ENCODE measurements around the gene POLR2A.

POLR2A gene

DNA sequence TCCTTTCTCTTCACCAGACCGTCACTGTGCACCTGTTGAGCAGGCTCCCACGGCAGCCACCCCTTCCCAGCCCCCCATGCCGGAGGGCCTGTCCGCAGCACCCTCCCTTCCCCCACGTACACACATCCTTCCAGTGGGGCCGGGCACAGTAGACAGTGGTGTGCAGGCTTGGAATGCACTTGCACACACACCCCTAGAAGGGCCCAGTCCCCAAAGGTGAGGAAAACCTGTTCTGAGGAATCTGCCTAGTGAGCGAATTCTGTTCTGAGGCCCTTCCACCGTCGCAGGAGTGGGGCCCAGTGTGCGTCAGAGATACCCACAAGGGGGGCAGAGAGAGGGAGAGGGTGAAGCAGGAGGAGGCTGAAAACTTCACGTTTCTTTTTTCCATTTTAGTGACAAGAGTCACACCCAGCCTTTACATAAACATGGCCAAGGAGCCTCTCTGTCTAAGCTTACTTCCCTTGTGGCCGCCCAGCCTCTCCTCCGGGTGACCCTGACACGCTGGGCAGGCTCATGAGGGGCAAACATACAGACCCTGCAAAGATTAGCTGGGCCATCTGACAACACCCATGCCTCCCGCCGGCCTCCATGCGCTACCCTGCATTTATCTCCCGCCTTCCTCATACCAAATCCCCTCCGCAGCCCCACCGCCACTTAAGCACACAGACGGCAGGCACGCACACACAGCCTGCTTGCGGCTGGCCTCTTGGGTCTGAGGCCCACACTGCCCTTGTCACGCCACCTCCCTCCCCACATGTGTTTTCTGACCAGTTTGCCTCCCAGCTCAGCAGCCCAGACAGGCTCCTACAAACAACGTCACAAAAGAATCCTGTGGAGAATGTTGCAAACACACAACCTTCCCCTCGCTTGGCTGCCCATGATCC is 6.5 kb upstream of the POLR2A start (continued):
- no peak for TF ChIP-seq ZNF292 (tag by site-specific recombination; IDR thresholded peaks at IDR 0.05; ENCODE audit: borderline replicate concordance, low read depth)
- peak; percentile 59 for TF ChIP-seq ZFP69B (tag by site-specific recombination; IDR thresholded peaks at IDR 0.05)
- peak; percentile 48; the same call in 1 of the 2 replicates for TF ChIP-seq SCRT1 (tag by site-specific recombination; IDR thresholded peaks at IDR 0.05; ENCODE audit: borderline replicate concordance)
- TF ChIP-seq ZNF23 (tag by site-specific recombination; IDR thresholded peaks at IDR 0.05; ENCODE audit: borderline replicate concordance): no peak
- TF ChIP-seq, protein P1, sequence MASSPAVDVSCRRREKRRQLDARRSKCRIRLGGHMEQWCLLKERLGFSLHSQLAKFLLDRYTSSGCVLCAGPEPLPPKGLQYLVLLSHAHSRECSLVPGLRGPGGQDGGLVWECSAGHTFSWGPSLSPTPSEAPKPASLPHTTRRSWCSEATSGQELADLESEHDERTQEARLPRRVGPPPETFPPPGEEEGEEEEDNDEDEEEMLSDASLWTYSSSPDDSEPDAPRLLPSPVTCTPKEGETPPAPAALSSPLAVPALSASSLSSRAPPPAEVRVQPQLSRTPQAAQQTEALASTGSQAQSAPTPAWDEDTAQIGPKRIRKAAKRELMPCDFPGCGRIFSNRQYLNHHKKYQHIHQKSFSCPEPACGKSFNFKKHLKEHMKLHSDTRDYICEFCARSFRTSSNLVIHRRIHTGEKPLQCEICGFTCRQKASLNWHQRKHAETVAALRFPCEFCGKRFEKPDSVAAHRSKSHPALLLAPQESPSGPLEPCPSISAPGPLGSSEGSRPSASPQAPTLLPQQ (tag by site-specific recombination; IDR thresholded peaks at IDR 0.05): peak; percentile 66; the same call in 1 of the 2 replicates
- TF ChIP-seq ZNF785 (tag by site-specific recombination; IDR thresholded peaks at IDR 0.05): no peak
- TF ChIP-seq BCL6B (tag by site-specific recombination; IDR thresholded peaks at IDR 0.05): no peak
- TF ChIP-seq ZSCAN5A (tag by site-specific recombination; IDR thresholded peaks at IDR 0.05): no peak
- peak; percentile 10 for TF ChIP-seq ZBTB26 (tag by site-specific recombination; optimal IDR thresholded peaks at IDR 0.05)
- TF ChIP-seq ZNF510 (tag by site-specific recombination; IDR thresholded peaks at IDR 0.05; ENCODE audit: insufficient replicate concordance): no peak
- TF ChIP-seq ZSCAN30 (tag by site-specific recombination; IDR thresholded peaks at IDR 0.05): no peak
- TF ChIP-seq ZNF549 (tag by site-specific recombination; IDR thresholded peaks at IDR 0.05): no peak

GRCh38 chr17:7478276-7479212 is 5.6 kb upstream of the POLR2A start:
- H3K27ac ChIP-seq (ENCODE audit: extremely low read depth, low read depth, low read length): peak overlapping the region; percentile 97
- POLR2A ChIA-PET: interaction anchor here (0.5 to 3.9 kb wide), 8 partner anchors 20 to 825 kb away, joined by 3 to 27 read pairs (median 6); partner anchors contain the start of genes CHRNB1, TMEM102 and TMEM256
- TF ChIP-seq PATZ1 (tag by site-specific recombination; IDR thresholded peaks at IDR 0.05) (peak; percentile 78), ZNF548 (tag by site-specific recombination; IDR thresholded peaks at IDR 0.05) (no peak), KLF8 (tag by site-specific recombination; IDR thresholded peaks at IDR 0.05) (peak; percentile 49; the same call in 1 of the 2 replicates), ZNF155 (tag by site-specific recombination; IDR thresholded peaks at IDR 0.05) (no peak), ZFP37 (tag by site-specific recombination; IDR thresholded peaks at IDR 0.05) (no peak), ZNF768 (tag by site-specific recombination; IDR thresholded peaks at IDR 0.05) (no peak), ZNF23 (tag by site-specific recombination; IDR thresholded peaks at IDR 0.05; ENCODE audit: borderline replicate concordance) (no peak), ZNF366 (tag by site-specific recombination; conservative IDR thresholded peaks at IDR 0.05) (no peak), ZBTB11 (tag by site-specific recombination; conservative IDR thresholded peaks at IDR 0.05; ENCODE audit: low read depth) (no peak), ZNF341 (tag by site-specific recombination; IDR thresholded peaks at IDR 0.05; ENCODE audit: low read depth) (0 out of 2 replicates have a peak, but pooled peaks have one; percentile 35)

More at GRCh38 chr17:7478276-7479212, 5.6 kb upstream of the POLR2A start:
- Histone ChIP-seq H3K36me3 (ENCODE audit: control insufficient read depth in 2 of 2, insufficient read depth in 1 of 2, low read length in 2 of 2) (no peaks in the 10 kb centered on the region; a peak in 1 of 3 replicates), H3K9me3 (ENCODE audit: control insufficient read depth, insufficient read depth, low read depth, low read length) (no peaks in the 10 kb centered on the region), H3K4me1 (ENCODE audit: control insufficient read depth, insufficient read depth, low read length) (peaks cover 20% of the 10 kb centered on the region), H3K4me3 (ENCODE audit: low read depth, low read length) (peak overlapping the region; percentile 72)
- CTCF ChIA-PET: interaction anchor here (0.7 to 3.4 kb wide), 4 partner anchors 8 to 422 kb away, joined by 4 to 14 read pairs (median 6); no protein-coding TSS in a partner anchor

All from HEK293 (cell line).